Measurements from ENCODE around the gene HOXB5.

HOXB5 gene

GRCh38 chr17:48579760-48580554 is 13.6 kb downstream of the HOXB5 start:
- DNase-seq (no peak), ATAC-seq (ENCODE audit: insufficient read depth, low read depth) (no peak)
- TF ChIP-seq CTCF (IDR thresholded peaks at IDR 0.05; ENCODE audit: borderline replicate concordance, extremely low read depth, low read length, poor library complexity, severe bottlenecking) (no peak), EZH2 (IDR thresholded peaks at IDR 0.05; ENCODE audit: borderline replicate concordance, low read depth, low read length, severe bottlenecking) (no peak)
- H3K9me3 ChIP-seq (ENCODE audit: insufficient read depth, low read length, severe bottlenecking): no peaks in the 10 kb centered on the region
- H4K20me1 ChIP-seq (ENCODE audit: insufficient read depth, low read length): peaks cover 4% of the 10 kb centered on the region; the same call in 1 of the 2 replicates
- H3K9ac ChIP-seq (ENCODE audit: low read depth, low read length): no peak overlapping the region
- H3K27ac ChIP-seq (ENCODE audit: low read length): no peak overlapping the region
- H3K27me3 ChIP-seq (ENCODE audit: insufficient read depth, low read length, poor library complexity): peaks cover 5% of the 10 kb centered on the region
- H3K4me2 ChIP-seq (ENCODE audit: insufficient read depth, low read length): no peak overlapping the region
- no peaks in the 10 kb centered on the region for H3K36me3 ChIP-seq (ENCODE audit: insufficient read depth, low read length)
- no peaks in the 10 kb centered on the region for H3K4me1 ChIP-seq (ENCODE audit: insufficient read depth, low read length)
- H3K79me2 ChIP-seq (ENCODE audit: insufficient read depth, low read length): no peaks in the 10 kb centered on the region
- H3K4me3 ChIP-seq (ENCODE audit: low read depth in 1 of 2, low read length in 2 of 2): no peak overlapping the region
- H2AFZ ChIP-seq (ENCODE audit: low read depth, low read length): no peak overlapping the region

GRCh38 chr17:48579471-48579759 is 14.2 kb downstream of the HOXB5 start:
- H3K9ac ChIP-seq (ENCODE audit: low read depth, low read length): no peak overlapping the region
- no peak overlapping the region for H3K4me3 ChIP-seq (ENCODE audit: low read depth in 1 of 2, low read length in 2 of 2)
- H3K9me3 ChIP-seq (ENCODE audit: insufficient read depth, low read length, severe bottlenecking): no peaks in the 10 kb centered on the region
- peaks cover 4% of the 10 kb centered on the region; the same call in 1 of the 2 replicates for H4K20me1 ChIP-seq (ENCODE audit: insufficient read depth, low read length)
- H3K27ac ChIP-seq (ENCODE audit: low read length): no peak overlapping the region
- H3K4me1 ChIP-seq (ENCODE audit: insufficient read depth, low read length): no peaks in the 10 kb centered on the region
- no peaks in the 10 kb centered on the region for H3K36me3 ChIP-seq (ENCODE audit: insufficient read depth, low read length)
- H3K79me2 ChIP-seq (ENCODE audit: insufficient read depth, low read length): no peaks in the 10 kb centered on the region
- ATAC-seq (ENCODE audit: insufficient read depth, low read depth) (no peak), DNase-seq (no peak)
- TF ChIP-seq CTCF (IDR thresholded peaks at IDR 0.05; ENCODE audit: borderline replicate concordance, extremely low read depth, low read length, poor library complexity, severe bottlenecking) (no peak), EZH2 (IDR thresholded peaks at IDR 0.05; ENCODE audit: borderline replicate concordance, low read depth, low read length, severe bottlenecking) (no peak)
- H2AFZ ChIP-seq (ENCODE audit: low read depth, low read length): no peak overlapping the region
- no peak overlapping the region for H3K4me2 ChIP-seq (ENCODE audit: insufficient read depth, low read length)
- H3K27me3 ChIP-seq (ENCODE audit: insufficient read depth, low read length, poor library complexity): peaks cover 8% of the 10 kb centered on the region

GRCh38 chr17:48578616-48579470 is 14.7 kb downstream of the HOXB5 start:
- H3K27me3 ChIP-seq (ENCODE audit: insufficient read depth, low read length, poor library complexity): peaks cover 10% of the 10 kb centered on the region
- no peak overlapping the region for H3K4me2 ChIP-seq (ENCODE audit: insufficient read depth, low read length)
- H3K4me3 ChIP-seq (ENCODE audit: low read depth in 1 of 2, low read length in 2 of 2): no peak overlapping the region
- H4K20me1 ChIP-seq (ENCODE audit: insufficient read depth, low read length): peaks cover 4% of the 10 kb centered on the region; the same call in 1 of the 2 replicates
- H3K79me2 ChIP-seq (ENCODE audit: insufficient read depth, low read length): no peaks in the 10 kb centered on the region
- no peak overlapping the region for H2AFZ ChIP-seq (ENCODE audit: low read depth, low read length)
- no peak overlapping the region for H3K27ac ChIP-seq (ENCODE audit: low read length)
- no peaks in the 10 kb centered on the region for H3K4me1 ChIP-seq (ENCODE audit: insufficient read depth, low read length)
- no peak for ATAC-seq (ENCODE audit: insufficient read depth, low read depth)
- TF ChIP-seq EZH2 (IDR thresholded peaks at IDR 0.05; ENCODE audit: borderline replicate concordance, low read depth, low read length, severe bottlenecking) (no peak), CTCF (IDR thresholded peaks at IDR 0.05; ENCODE audit: borderline replicate concordance, extremely low read depth, low read length, poor library complexity, severe bottlenecking) (no peak)
- DNase-seq: no peak
- no peaks in the 10 kb centered on the region for H3K36me3 ChIP-seq (ENCODE audit: insufficient read depth, low read length)
- H3K9ac ChIP-seq (ENCODE audit: low read depth, low read length): no peak overlapping the region
- no peaks in the 10 kb centered on the region for H3K9me3 ChIP-seq (ENCODE audit: insufficient read depth, low read length, severe bottlenecking)

Data from DND-41 (cell line).